ENCODE data around the gene MTCL1.

DNA sequence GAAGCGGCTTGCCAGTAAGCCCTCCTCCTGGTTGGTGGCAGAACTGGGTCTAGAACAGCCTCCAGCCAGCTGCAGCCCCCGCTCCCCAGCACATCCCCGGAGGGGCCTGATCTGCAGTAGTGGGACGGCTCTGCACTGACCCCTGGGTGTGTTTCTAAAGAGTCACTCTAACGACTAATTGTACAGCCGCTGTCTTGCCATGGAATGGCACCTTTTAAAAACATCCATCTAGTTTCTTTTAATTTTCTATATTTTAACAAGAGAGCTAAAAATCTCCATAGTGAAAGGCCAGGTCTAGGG lies 82.0 kb downstream of the MTCL1 start:
- TF ChIP-seq, protein P1, sequence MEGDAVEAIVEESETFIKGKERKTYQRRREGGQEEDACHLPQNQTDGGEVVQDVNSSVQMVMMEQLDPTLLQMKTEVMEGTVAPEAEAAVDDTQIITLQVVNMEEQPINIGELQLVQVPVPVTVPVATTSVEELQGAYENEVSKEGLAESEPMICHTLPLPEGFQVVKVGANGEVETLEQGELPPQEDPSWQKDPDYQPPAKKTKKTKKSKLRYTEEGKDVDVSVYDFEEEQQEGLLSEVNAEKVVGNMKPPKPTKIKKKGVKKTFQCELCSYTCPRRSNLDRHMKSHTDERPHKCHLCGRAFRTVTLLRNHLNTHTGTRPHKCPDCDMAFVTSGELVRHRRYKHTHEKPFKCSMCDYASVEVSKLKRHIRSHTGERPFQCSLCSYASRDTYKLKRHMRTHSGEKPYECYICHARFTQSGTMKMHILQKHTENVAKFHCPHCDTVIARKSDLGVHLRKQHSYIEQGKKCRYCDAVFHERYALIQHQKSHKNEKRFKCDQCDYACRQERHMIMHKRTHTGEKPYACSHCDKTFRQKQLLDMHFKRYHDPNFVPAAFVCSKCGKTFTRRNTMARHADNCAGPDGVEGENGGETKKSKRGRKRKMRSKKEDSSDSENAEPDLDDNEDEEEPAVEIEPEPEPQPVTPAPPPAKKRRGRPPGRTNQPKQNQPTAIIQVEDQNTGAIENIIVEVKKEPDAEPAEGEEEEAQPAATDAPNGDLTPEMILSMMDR (IDR thresholded peaks at IDR 0.05; ENCODE audit: control extremely low read depth in 1 of 3, insufficient read depth in 1 of 3, low read depth in 1 of 3, low read length in 3 of 3) = no peak
- TF ChIP-seq KDM1A (IDR thresholded peaks at IDR 0.05; ENCODE audit: borderline replicate concordance, low read length) (no peak), POLR2A (IDR thresholded peaks at IDR 0.05; ENCODE audit: control extremely low read depth in 1 of 2, low read depth in 2 of 2, low read length in 2 of 2) (no peak), HDAC2 (IDR thresholded peaks at IDR 0.05; ENCODE audit: borderline replicate concordance in 1 of 2, low read depth in 2 of 2, low read length in 2 of 2) (no peak), MAX (IDR thresholded peaks at IDR 0.05) (no peak), POLR2AphosphoS5 (IDR thresholded peaks at IDR 0.05; ENCODE audit: low read depth, low read length) (no peak), POU5F1 (IDR thresholded peaks at IDR 0.05; ENCODE audit: low read depth, low read length) (no peak), GABPA (IDR thresholded peaks at IDR 0.05; ENCODE audit: borderline replicate concordance, insufficient read depth, low read length) (no peak), JUND (IDR thresholded peaks at IDR 0.05; ENCODE audit: low read length) (no peak), SIX5 (IDR thresholded peaks at IDR 0.05; ENCODE audit: low read depth, low read length) (no peak), MAFK (IDR thresholded peaks at IDR 0.05; ENCODE audit: low read depth, low read length) (no peak), ZNF274 (IDR thresholded peaks at IDR 0.05; ENCODE audit: borderline replicate concordance, extremely low read depth, low read length) (no peak), SP1 (IDR thresholded peaks at IDR 0.05; ENCODE audit: low read depth, low read length) (no peak)
